H1 (cell line): Measurements from ENCODE around the gene STARD7.

Experiments
- PHF8 ChIP-seq: fragments of 200-600 bp; sonication (generic); conservative IDR thresholded peaks from 2 replicates; pipeline ENCODE4 v1.7.1; 2012; ENCODE audit warnings: low read depth, mild to moderate bottlenecking, inconsistent platforms, low read length, moderate library complexity
- POLR2A ChIP-seq, 2 experiments: IDR thresholded peaks; 1 replicate in 1 of 2; 2 replicates in 1 of 2; pipeline ENCODE4 v1.6.1; 2011; ENCODE audit warnings: low read depth in 2 of 2, low read length in 2 of 2, mild to moderate bottlenecking in 2 of 2; ENCODE audit errors: control extremely low read depth in 1 of 2
- POLR2AphosphoS5 ChIP-seq: IDR thresholded peaks from 2 replicates; pipeline ENCODE4 v1.6.1; 2011; ENCODE audit warnings: low read depth, low read length
- RXRA ChIP-seq: IDR thresholded peaks from 2 replicates; pipeline ENCODE4 v1.6.1; 2011; ENCODE audit warnings: low read depth, mild to moderate bottlenecking, low read length, moderate library complexity; ENCODE audit not compliant: insufficient read depth
- SP2 ChIP-seq: IDR thresholded peaks from 2 replicates; pipeline ENCODE4 v1.6.1; 2012; ENCODE audit warnings: mild to moderate bottlenecking, low read length, inconsistent platforms
- USF2 ChIP-seq: IDR thresholded peaks from 2 replicates; pipeline ENCODE4 v1.6.1; 2011; ENCODE audit warnings: low read length, improper control_type of control experiment

DNA sequence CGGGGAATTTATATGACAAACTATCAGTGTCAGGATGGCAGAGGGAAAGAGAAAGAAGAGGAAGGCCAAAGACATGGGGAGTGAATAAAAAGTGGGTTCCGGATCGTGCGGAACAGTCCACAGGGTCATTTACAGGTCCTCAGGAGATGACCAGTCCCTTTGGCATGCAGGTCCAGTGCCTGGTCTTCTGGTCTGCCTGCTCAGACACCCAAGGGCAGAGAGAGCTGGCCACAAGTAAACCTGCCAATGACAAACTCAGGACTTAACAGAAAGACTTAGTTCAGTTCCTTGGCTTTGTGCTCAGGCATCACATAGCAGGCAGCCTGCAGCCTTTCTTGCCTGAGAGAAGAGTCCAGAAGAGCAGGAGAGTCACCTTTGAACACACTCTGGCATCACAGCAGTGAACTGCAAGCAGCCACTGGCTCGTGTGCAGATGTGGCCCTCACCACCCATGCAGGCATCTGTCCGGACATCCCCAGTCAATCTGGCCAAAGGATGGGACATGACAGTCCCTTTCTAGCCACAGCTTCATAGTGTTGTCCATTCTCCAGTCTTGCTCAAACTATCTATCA lies 43.2 kb upstream of the STARD7 start:
- no peak for TF ChIP-seq POLR2AphosphoS5
- no peak for TF ChIP-seq POLR2A (IDR thresholded peaks at IDR 0.05; ENCODE audit: control extremely low read depth in 1 of 2, low read depth in 2 of 2, low read length in 2 of 2)
- TF ChIP-seq PHF8, result no peak
- no peak for TF ChIP-seq SP2
- no peak for TF ChIP-seq USF2
- TF ChIP-seq RXRA, result no peak
